Activated CD4-positive, alpha-beta T cell treated with anti-CD3 and anti-CD28 coated beads for 4 hours (primary cell): ENCODE results near the gene FUBP1.
"Not testable (repeated sequence)": the region's sequence is repeated elsewhere in the genome, so short reads cannot be mapped to it uniquely, and the experiment has no call there.

Experiments
- DNase-seq, 2 donors: peaks; one replicate each; pipeline ENCODE4 v3.0.0-alpha.2; 2020

The FUBP1 gene

DNA sequence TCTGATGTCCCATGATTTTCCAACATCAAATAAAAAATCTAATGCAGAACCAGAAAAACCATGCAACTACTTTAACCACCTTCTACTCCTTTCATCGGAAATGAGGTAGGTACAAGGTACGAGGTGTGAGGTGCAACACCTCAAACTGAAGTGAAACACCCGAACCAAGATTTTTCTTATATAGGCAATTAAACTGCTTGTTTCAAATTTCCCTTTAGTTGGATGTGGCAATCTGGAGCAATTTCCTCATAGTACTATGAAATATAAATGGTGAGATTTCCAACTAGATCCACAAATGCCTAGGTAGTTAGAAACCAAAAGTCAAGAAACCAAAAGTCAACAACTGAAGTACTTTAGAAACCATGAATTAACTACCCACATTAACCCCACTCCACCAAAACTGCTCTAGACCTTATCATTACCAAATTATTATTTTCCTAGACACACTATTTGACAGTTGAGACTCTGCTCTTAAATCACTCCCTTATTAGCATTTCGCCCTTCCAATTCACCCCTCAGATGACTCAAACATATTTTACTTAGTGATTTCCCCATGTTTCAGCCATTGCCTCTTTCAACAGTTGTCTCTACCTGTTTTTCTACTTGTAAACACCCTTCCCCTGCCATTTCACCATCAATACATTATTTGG lies 37.8 kb downstream of the FUBP1 start:
- no peak for DNase-seq

DNA sequence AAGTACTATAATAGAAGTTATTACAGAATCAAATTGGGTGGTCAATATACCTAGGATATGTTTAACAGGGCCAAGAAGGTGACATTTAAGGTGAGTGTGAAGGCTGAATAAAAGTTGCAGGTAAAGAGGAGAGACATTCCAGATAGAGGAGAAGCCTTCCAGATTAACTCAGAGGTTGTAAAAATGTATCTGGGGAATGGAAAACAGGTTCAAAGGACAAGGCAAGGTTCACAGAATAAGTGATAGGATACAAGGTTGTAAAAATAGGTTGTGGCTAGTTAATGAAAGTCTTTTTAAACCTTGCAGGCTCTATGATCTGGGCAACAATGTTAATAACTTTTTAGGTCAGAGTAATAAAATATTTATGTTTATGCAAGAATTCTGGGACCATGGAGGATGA lies 40.2 kb downstream of the FUBP1 start:
- DNase-seq = no peak

DNA sequence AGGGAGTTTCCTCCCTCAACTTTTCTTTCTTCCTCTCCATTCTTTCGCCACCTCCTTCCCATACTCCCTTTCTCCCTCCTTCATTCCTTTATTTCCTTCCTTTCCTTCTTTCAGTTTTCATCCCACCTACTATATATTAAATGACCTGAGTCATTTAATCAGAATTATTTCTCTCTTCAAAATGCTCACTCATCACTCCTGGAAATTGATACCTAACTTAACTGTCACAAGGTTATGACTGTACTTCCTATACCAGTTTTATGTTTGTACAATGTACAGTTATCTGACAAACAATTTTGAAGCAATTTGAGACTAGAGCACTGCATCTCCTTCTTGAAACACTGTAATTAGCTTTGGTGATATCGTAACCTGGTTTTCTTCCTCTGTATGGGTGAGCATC lies 49.1 kb downstream of the FUBP1 start:
- DNase-seq = no peak

DNA sequence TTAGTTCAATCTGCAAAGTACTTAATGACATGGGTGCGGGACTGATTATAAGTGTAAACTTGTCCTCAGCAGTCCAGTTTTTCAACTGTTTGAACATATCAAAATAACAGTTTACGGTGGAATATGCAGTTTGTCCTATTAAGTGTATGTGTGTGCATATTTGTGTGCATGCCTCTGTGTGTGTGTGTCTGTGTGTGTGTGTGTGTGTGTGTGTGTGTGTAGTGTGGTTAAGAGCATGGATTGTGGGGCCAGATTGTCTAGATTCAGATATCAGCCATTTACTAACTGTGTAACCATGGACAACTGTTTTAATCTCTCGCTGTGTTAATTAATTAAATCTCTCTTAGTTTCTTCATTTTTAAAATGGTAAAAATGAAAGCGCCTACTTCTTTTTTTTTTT lies 51.5 kb downstream of the FUBP1 start:
- no peak for DNase-seq

DNA sequence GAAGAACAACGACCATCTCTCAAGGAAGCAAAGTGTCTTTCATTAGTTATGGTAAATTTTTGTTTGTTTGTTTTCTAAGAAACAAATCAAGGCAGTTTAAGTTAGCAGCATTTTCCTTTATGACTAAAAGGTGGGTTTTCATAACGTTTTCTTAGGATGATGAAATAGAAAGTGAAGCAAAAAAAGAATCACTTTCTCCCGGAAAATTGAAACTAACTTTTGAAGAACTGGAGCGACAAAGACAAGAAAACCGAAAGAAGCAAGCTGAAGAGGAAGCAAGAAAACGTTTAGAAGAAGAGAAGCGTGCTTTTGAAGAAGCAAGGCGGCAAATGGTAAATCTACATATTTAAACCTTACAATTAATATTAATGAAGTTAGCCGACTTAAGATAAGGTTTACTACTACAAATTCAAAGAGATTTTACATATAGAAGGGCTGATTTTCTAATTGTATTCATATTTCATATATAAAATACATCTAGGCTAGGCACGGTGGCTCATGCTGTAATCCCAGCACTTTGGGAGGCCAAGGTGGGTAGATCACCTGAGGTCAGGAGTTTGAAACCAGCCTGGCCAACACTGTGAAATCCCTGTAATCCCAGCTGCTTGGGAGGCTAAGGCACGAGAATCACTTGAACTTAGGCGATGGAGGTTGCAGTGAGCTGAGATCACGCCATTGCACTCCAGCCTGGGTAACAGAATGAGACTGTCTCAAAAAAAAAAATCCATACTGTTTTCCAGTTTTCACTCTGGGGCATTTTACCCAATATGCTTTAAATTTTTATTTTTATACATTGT lies 52.1 kb downstream of the FUBP1 start:
- no peak for DNase-seq

DNA sequence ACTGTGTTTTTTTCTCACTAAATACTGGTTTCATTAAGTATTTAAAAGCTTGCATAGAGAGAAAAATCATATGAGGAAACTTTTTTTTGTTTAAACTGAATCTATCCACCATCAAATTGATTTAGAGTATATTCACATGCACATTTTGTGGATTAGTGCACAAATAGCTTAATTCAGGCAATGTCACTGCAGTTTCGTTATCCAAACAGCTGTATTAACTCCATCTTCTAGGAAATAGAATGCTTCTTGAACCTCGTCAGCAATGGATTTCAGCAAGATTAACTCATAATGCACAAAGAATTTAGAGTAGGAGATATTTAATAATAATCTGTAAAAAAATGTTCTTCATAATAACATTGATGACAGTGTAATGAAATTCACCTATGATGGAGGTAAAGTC lies 52.9 kb downstream of the FUBP1 start:
- DNase-seq = no peak

DNA sequence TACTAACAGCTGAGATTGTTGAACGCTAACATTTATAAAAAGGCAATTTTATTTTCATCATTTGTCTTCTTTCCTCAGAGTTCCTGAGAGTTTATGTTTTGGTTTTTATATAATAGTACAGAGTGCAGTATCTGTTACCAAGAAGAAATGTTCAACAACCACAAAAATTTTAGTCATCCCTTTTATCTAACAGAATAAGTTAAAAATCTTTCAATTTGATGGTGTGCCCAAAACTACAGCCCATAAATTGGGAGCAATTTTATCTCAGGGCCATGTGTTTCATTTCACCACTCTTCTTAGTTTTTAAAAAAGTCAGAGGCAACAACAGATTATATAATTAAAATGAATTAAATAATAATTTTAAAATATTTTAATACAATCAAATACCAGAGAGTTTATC lies 53.4 kb downstream of the FUBP1 start:
- DNase-seq = no peak

DNA sequence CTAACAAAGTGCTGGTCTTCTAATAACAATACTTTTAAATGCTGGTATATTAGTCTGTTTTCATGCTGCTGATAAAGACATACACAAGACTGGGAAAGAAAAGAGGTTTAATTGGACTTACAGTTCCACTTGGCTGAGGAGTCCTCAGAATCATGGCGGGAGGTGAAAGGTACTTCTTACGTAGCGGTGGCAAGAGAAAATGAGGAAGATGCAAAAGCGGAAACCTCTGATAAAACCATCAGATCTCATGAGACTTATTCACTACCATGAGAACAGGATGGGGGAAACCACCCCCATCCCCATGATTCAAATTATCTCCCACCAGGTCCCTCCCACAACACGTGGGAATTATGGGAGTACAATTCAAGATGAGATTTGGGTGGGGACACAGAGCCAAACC lies 60.0 kb downstream of the FUBP1 start:
- DNase-seq = not testable (repeated sequence)

DNA sequence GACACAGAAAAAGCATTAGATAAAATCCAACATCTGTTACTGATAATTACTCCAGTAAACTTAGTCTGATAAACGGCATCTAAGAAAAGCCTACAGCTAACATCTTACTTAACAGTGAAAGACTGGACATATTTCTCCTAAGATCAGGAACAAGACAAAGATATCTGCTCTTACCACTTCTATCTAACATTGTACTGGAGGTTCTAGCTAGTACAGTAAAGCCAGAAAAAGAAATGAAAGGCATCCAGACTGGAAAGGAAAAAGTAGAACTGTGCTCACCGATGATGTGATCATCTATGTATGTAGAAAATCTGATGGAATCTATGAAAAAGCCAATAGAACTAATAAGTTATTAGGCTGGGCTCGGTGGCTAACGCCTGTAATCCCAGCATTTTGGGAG lies 68.8 kb downstream of the FUBP1 start:
- DNase-seq = no peak

DNA sequence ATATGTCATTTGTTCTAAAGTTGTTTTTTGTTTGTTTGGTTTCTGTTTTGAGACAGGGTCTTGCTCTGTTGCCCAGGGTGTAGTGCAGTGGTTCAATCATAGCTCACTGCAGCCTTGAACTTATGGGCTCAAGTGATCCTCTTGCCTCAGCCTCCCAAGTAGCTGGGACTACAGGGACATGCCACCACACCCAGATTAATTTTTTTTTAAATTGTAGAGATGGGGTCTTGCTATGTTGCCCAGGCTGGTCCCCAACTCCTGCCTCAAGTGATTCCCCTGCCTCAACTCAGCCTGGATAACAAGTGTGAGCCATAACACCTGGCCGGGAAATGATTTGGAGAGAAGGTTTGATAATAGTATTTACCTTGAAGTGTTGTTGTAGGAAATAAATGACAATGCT lies 72.2 kb downstream of the FUBP1 start:
- no peak for DNase-seq

DNA sequence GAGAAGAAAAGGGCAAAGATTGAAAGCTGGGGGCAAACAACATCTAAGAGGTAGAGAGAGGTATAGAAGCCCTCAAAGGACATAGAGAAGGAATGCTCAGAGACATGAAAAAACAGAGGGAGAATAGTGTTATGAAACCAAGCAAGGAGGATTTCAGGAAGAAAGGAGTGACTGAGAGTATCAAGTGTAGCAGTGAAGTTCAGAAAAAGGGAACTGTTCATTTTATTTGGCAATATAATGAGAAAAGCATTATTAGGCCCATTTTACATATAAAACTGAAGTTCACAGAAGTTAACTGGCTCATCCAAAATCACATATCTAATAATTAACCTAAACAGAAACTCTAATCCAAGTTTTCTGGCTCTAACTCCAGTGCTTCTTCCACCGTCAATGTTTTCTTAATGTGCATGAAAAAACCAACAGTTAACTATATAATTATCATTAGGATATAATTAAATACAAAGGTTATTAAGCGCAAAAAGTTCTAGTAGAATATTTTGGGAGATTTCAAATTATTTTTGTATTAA lies 72.8 kb downstream of the FUBP1 start:
- no peak for DNase-seq

DNA sequence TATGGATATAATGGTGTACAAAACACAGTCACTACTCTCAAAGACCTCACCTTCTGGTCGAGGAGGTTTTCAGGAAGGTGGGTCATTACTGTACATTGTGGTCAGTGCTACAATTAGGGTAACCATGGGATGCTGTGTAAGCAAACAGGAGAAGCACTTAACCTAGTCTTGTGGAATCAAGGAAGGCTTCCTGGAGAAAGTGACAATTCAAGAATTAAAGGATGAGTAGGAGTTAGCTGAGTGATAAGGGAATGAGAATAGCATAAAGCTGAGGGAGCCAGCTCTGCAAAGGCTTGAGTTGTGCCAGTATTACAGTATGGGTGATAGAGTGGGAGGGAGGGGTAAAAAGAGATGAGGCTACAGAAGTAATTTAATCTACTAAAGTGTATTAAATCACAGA lies 73.3 kb downstream of the FUBP1 start:
- no peak for DNase-seq

DNA sequence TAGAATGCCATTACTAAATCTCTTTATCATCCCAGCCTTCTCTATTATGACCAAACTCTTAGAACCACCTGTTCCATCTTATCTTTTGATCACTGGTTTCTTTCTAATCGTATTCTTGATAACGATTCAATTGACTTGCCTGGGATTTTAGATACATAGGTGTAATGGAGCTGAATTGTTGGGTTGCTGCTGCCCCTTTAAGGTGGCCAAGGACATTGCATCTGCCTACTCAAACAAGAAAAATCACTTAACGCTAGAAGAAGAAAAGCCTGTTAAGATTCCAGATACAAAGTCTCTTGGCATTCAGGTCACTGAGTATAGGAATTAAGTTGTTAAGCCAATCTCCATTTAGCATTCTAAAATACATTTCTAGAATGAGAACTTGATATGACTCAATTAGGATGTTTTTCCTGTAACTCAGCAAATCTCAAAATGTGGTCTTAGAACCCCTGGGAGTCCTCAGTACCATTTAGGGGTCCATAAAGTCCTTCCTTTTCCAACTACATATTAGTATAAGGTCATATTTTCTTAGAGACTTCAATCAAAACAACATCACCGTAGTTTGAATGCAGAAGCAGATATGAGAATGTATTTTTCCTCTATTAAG lies 78.1 kb downstream of the FUBP1 start:
- no peak for DNase-seq

DNA sequence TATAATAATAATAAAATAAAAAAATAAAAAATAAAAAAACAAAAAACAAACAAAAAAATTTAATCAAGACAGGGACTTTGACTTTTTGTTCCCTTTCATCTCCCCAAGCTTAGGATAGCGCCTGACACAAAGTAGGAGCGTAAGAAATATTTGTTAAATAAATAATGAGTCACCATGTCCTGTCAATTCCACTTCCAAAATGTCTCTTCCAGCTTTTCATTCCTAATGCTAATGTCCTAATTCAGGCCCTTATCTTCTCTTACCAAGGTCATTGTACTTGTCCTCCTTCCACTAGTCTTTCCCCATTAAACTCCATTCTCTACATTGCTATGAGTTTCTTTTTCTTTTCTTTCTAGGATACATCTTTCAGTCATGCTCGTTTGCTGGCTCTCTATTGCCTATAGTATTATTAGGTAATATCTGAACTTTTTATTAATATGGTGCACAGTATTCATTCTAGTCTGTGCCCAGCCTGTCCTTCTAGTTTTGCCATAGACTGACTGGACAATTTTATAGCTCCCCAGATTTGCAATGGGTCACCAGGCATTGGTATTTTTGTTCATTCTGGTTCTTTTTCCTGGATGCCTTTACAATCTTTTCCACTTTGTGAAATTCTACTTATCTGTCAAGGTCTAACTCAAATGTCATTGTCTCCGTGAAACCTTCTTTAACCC lies 79.1 kb downstream of the FUBP1 start:
- no peak for DNase-seq
